Neutrophil (primary cell): Measurements from ENCODE around the gene ACTR1A.

ENCODE experiments used
- H3K27ac ChIP-seq: fragments of 200-600 bp; sonication (generic); 2 replicates; pipeline ENCODE4 v1.5.1; 2016; ENCODE audit warnings: mild to moderate bottlenecking, moderate library complexity
- H3K27me3 ChIP-seq: fragments of 200-600 bp; sonication (generic); 2 replicates; pipeline ENCODE4 v1.6.0; 2016; ENCODE audit warnings: mild to moderate bottlenecking
- H3K36me3 ChIP-seq: fragments of 200-600 bp; sonication (generic); 2 replicates; pipeline ENCODE4 v1.5.1; 2017
- H3K4me1 ChIP-seq, 2 experiments: fragments of 200-600 bp in 1 of 2; sonication (generic) in 1 of 2; 1 replicate in 1 of 2; 2 replicates in 1 of 2; pipeline versions ENCODE4 v1.5.1 to v1.6.1; 2013 to 2016; ENCODE audit warnings: low read depth in 1 of 2, low read length in 1 of 2, mild to moderate bottlenecking in 1 of 2, moderate library complexity in 1 of 2; ENCODE audit not compliant: control insufficient read depth in 1 of 2, insufficient read depth in 1 of 2
- H3K4me3 ChIP-seq, 2 experiments: fragments of 200-600 bp in 1 of 2; sonication (generic) in 1 of 2; 1 replicate in 1 of 2; 2 replicates in 1 of 2; pipeline ENCODE4 v1.5.1; 2013 to 2016; ENCODE audit warnings: low read depth in 1 of 2, low read length in 1 of 2, mild to moderate bottlenecking in 1 of 2, moderate library complexity in 1 of 2
- H3K9me3 ChIP-seq: fragments of 200-600 bp; sonication (generic); 2 replicates; pipeline ENCODE4 v1.5.1; 2016
- TF ChIP-seq, protein P1 (sequence below): fragments of 200-600 bp; sonication (generic); IDR thresholded peaks from 2 replicates; pipeline ENCODE4 v1.5.1; 2016; ENCODE audit warnings: antibody characterized with exemption

Gene ACTR1A

DNA sequence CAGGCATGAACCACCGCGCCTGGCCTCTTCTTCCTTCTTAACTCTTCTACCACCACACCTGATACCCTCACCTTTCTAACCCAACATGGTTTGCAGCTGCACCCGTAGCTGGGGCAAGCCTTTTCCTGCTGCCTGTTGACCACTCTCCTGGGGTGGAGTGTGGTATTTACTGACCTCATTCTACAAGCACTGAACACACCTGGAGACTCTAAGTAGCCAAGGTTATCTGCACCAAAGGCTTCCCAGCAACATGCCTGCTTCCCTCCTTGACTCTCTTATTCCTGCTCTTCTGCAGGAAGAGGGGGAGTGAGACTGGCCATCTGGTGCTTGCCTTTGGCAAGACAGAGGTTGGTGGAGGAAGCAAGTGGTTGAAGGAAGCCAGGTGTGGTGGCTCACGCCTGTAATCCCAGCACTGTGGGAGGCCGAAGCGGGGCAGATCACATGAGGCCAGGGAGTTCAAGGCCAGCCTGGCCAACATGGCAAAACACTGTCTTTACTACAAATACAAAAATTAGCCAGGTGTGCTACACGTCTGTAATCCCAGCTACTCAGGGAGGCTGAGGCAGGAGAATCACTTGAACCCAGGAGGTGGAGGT is 10.1 kb downstream of the ACTR1A start:
- Histone ChIP-seq H3K4me3 (no peak overlapping the region), H3K9me3 (no peaks in the 10 kb centered on the region), H3K4me1 (no peaks in the 10 kb centered on the region), H3K27me3 (no peaks in the 10 kb centered on the region), H3K36me3 (peaks cover 38% of the 10 kb centered on the region), H3K27ac (no peak overlapping the region)
- TF ChIP-seq, protein P1, sequence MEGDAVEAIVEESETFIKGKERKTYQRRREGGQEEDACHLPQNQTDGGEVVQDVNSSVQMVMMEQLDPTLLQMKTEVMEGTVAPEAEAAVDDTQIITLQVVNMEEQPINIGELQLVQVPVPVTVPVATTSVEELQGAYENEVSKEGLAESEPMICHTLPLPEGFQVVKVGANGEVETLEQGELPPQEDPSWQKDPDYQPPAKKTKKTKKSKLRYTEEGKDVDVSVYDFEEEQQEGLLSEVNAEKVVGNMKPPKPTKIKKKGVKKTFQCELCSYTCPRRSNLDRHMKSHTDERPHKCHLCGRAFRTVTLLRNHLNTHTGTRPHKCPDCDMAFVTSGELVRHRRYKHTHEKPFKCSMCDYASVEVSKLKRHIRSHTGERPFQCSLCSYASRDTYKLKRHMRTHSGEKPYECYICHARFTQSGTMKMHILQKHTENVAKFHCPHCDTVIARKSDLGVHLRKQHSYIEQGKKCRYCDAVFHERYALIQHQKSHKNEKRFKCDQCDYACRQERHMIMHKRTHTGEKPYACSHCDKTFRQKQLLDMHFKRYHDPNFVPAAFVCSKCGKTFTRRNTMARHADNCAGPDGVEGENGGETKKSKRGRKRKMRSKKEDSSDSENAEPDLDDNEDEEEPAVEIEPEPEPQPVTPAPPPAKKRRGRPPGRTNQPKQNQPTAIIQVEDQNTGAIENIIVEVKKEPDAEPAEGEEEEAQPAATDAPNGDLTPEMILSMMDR: no peak

DNA sequence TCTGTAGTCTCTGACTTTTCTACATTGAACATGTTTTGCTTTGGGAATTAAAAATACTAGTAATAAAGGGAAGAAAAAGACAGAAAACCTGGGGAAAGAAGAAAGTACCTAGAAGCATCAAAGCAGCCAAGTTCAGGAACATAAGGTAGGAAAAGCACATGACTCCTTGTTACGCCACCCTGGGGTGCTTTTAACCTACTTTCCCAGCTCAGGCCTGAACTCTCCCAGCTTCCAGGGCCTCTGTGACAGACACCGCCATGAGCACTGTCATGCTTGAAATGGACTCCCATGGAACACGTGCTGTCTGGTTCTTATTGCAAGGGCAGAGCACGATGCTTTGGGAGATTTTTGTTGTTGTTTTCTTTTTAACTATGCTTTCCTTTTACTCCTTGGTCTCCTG is 11.4 kb downstream of the ACTR1A start:
- Histone ChIP-seq H3K4me1 (no peaks in the 10 kb centered on the region), H3K4me3 (no peak overlapping the region), H3K36me3 (peaks cover 51% of the 10 kb centered on the region), H3K27me3 (no peaks in the 10 kb centered on the region), H3K27ac (no peak overlapping the region), H3K9me3 (no peaks in the 10 kb centered on the region)
- TF ChIP-seq, protein P1: no peak

DNA sequence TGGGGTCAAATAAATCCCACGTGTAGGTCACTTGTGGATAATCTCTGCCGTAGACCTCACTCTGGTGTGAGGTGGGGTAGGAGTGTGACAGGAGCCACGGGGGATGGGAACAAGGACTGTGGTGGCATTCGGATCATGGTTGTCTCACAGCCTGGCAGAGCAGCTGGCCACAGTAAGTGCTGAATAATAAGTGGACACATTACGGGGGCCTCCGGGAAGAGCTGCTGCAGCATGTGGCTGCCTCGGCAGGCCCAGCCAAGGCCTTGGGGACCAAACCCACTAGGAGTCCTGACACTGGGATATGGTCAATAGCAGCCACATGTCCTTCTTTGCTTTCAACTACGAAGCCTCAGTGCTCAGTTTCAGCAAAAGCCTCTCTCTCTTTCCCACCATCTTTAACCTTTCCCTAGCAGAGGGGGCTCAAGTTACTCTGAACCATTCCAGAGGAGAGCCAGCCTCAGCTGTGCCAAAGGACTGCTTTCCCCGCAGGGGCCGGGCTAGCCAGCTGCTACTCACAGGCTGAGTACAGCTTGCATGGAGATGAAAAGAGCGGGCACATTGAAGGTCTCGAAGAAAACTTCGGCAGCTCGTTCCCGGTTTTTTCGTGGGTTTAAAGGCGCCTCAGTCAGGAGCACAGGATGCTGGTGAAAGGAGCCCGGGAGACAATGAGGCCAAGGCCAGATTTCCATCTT is 17.3 kb downstream of the ACTR1A start:
- Histone ChIP-seq H3K4me3 (no peak overlapping the region), H3K9me3 (no peaks in the 10 kb centered on the region), H3K27me3 (no peaks in the 10 kb centered on the region), H3K4me1 (no peaks in the 10 kb centered on the region), H3K36me3 (peaks cover 98% of the 10 kb centered on the region), H3K27ac (no peak overlapping the region)
- TF ChIP-seq, protein P1: no peak

DNA sequence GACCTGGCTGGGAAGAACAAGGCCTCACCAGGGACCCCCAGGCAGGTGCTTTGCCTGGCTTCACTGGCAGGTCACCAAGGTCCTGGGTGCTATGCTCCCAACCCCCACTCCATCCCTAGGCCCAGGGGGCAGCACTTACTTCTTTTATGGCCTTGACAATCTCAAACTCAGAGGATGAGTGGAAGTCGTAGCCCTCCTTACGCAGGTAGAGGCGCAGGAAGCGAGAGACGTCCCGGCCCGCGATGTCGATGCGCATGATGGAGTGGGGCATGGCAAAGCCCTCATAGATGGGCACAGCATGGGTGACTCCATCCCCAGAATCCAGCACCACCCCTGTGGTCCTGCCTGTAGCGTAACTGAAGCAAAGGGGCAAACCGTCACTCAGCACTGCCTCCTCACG is 18.5 kb downstream of the ACTR1A start:
- H3K27ac ChIP-seq: no peak overlapping the region

DNA sequence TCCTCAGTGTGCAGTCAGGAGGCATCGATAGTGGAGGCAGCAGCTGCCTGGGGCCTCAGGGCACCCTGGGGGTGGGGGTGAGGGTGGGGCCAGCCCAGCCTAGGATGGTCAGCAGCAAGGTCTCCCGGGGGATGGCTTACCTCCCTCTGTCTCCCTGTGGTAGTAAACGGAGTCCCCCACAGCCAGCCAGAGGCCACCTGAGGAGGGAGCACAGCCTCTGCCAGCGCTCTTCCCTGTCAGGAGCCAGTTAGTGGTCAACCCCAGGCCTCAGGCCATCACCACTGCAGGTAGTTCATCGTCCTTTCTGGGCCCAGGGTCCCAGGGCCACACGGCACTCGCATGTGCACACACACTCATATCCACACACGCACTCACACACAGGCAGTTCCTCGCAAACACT is 22.1 kb downstream of the ACTR1A start:
- Histone ChIP-seq H3K4me1 (peaks cover 4 to 7% of the 10 kb centered on the region in 2 experiments), H3K36me3 (peaks cover 80% of the 10 kb centered on the region), H3K4me3 (no peak overlapping the region), H3K27me3 (no peaks in the 10 kb centered on the region), H3K27ac (peak overlapping the region; percentile 59), H3K9me3 (no peaks in the 10 kb centered on the region)
- TF ChIP-seq, protein P1: no peak

More for the DNA sequence above, 18.5 kb downstream of the ACTR1A start:
- Histone ChIP-seq H3K4me1 (peaks cover 0 to 3% of the 10 kb centered on the region in 2 experiments), H3K36me3 (peaks cover 100% of the 10 kb centered on the region), H3K27me3 (no peaks in the 10 kb centered on the region), H3K4me3 (no peak overlapping the region), H3K9me3 (no peaks in the 10 kb centered on the region)
- TF ChIP-seq, protein P1: no peak
